ENCODE data around the gene PTGES3L. TPM values are rescaled to one million over a fixed set of nuclear protein-coding genes. Genes with fewer than 3 reads are reported as not detected.

Gene PTGES3L
- total and polyA plus RNA-seq, 2 donors (not counting 1 experiment from before 2014, with no cell fraction given) = 0.17 to 1.7 TPM

- no peaks in the 10 kb centered on the region for H3K9me3 ChIP-seq (ENCODE audit: control insufficient read depth, insufficient read depth, low read depth, low read length)
- peaks cover 2% of the 10 kb centered on the region for H3K79me2 ChIP-seq (ENCODE audit: control insufficient read depth, insufficient read depth, low read length)
- peak in 1 of 2 donors; percentile 88 for DNase-seq (ENCODE audit: low read depth in 2 of 2)
- H3K36me3 ChIP-seq (ENCODE audit: control insufficient read depth, insufficient read depth, low read length) = no peaks in the 10 kb centered on the region
- TF ChIP-seq EZH2 (IDR thresholded peaks at IDR 0.05; ENCODE audit: low read length, missing control alignments) (no peak), CTCF (conservative IDR thresholded peaks at IDR 0.05 in 1 of 2, IDR thresholded peaks at IDR 0.05 in 1 of 2; ENCODE audit: low read depth in 1 of 2, low read length in 2 of 2) (no peak)
- H3K4me1 ChIP-seq (ENCODE audit: control insufficient read depth, extremely low read depth, insufficient read depth, low read length) = no peaks in the 10 kb centered on the region
- H3K27ac ChIP-seq (ENCODE audit: insufficient read depth, low read length) = no peak overlapping the region
- no peak overlapping the region for H3K4me3 ChIP-seq (replicated peaks in 1 of 4; ENCODE audit: control extremely low read depth in 1 of 4, insufficient read depth in 1 of 4, low read depth in 3 of 4, low read length in 4 of 4)
- H4K20me1 ChIP-seq (ENCODE audit: control insufficient read depth, extremely low read depth, insufficient read depth, low read length) = no peaks in the 10 kb centered on the region
- H3K27me3 ChIP-seq (ENCODE audit: control insufficient read depth, insufficient read depth, low read length) = no peaks in the 10 kb centered on the region
- H3K9ac ChIP-seq (ENCODE audit: insufficient read depth, low read length) = no peak overlapping the region
- no peak overlapping the region for H2AFZ ChIP-seq (ENCODE audit: low read length)
- H3K4me2 ChIP-seq (ENCODE audit: extremely low read depth, insufficient read depth, low read length) = no peak overlapping the region
These were observed 10.8 kb downstream of the PTGES3L start for GRCh38 chr17:42969001-42969581.

- no peak for DNase-seq (ENCODE audit: low read depth in 2 of 2)
- no peaks in the 10 kb centered on the region for H3K9me3 ChIP-seq (ENCODE audit: control insufficient read depth, insufficient read depth, low read depth, low read length)
- no peak overlapping the region for H2AFZ ChIP-seq (ENCODE audit: low read length)
- H3K36me3 ChIP-seq (ENCODE audit: control insufficient read depth, insufficient read depth, low read length) = no peaks in the 10 kb centered on the region
- no peaks in the 10 kb centered on the region for H4K20me1 ChIP-seq (ENCODE audit: control insufficient read depth, extremely low read depth, insufficient read depth, low read length)
- no peak overlapping the region for H3K4me2 ChIP-seq (ENCODE audit: extremely low read depth, insufficient read depth, low read length)
- TF ChIP-seq CTCF (conservative IDR thresholded peaks at IDR 0.05 in 1 of 2, IDR thresholded peaks at IDR 0.05 in 1 of 2; ENCODE audit: low read depth in 1 of 2, low read length in 2 of 2) (no peak), EZH2 (IDR thresholded peaks at IDR 0.05; ENCODE audit: low read length, missing control alignments) (no peak)
- no peaks in the 10 kb centered on the region for H3K27me3 ChIP-seq (ENCODE audit: control insufficient read depth, insufficient read depth, low read length)
- H3K9ac ChIP-seq (ENCODE audit: insufficient read depth, low read length) = no peak overlapping the region
- H3K79me2 ChIP-seq (ENCODE audit: control insufficient read depth, insufficient read depth, low read length) = peaks cover 10% of the 10 kb centered on the region
- H3K4me1 ChIP-seq (ENCODE audit: control insufficient read depth, extremely low read depth, insufficient read depth, low read length) = peaks cover 3% of the 10 kb centered on the region
- no peak overlapping the region for H3K4me3 ChIP-seq (replicated peaks in 1 of 4; ENCODE audit: control extremely low read depth in 1 of 4, insufficient read depth in 1 of 4, low read depth in 3 of 4, low read length in 4 of 4)
- H3K27ac ChIP-seq (ENCODE audit: insufficient read depth, low read length) = no peak overlapping the region
These were observed 12.0 kb downstream of the PTGES3L start for GRCh38 chr17:42967925-42968324.

- Histone ChIP-seq H3K9ac (ENCODE audit: insufficient read depth, low read length) (peak within 1 kb of the TSS; percentile 78), H3K9me3 (ENCODE audit: control insufficient read depth, insufficient read depth, low read depth, low read length) (no peaks in the 10 kb centered on the region), H3K36me3 (ENCODE audit: control insufficient read depth, insufficient read depth, low read length) (peaks cover 3% of the 10 kb centered on the region), H3K79me2 (ENCODE audit: control insufficient read depth, insufficient read depth, low read length) (peaks cover 10% of the 10 kb centered on the region), H3K27ac (ENCODE audit: insufficient read depth, low read length) (peak within 1 kb of the TSS; percentile 91), H3K4me3 (replicated peaks in 1 of 4; ENCODE audit: control extremely low read depth in 1 of 4, insufficient read depth in 1 of 4, low read depth in 3 of 4, low read length in 4 of 4) (peak within 1 kb of the TSS; percentile 92 to 98 (median 94)), H4K20me1 (ENCODE audit: control insufficient read depth, extremely low read depth, insufficient read depth, low read length) (no peaks in the 10 kb centered on the region), H3K4me1 (ENCODE audit: control insufficient read depth, extremely low read depth, insufficient read depth, low read length) (peaks cover 3% of the 10 kb centered on the region), H3K27me3 (ENCODE audit: control insufficient read depth, insufficient read depth, low read length) (no peaks in the 10 kb centered on the region), H2AFZ (ENCODE audit: low read length) (peak within 1 kb of the TSS; percentile 95), H3K4me2 (ENCODE audit: extremely low read depth, insufficient read depth, low read length) (peak within 1 kb of the TSS; percentile 93)
- TF ChIP-seq CTCF (conservative IDR thresholded peaks at IDR 0.05 in 1 of 2, IDR thresholded peaks at IDR 0.05 in 1 of 2; ENCODE audit: low read depth in 1 of 2, low read length in 2 of 2) (no peak), EZH2 (IDR thresholded peaks at IDR 0.05; ENCODE audit: low read length, missing control alignments) (no peak)
- DNase-seq (ENCODE audit: low read depth in 2 of 2) = peak; percentile 94 to 96
These were observed 15.5 kb downstream of the PTGES3L start, which contains the start of gene AARSD1 for GRCh38 chr17:42964161-42964932. Gene AARSD1, minus strand, starts transcription at chr17:42964454. Its CDS starts 14 bp downstream, at chr17:42964440.
